SK-N-MC (cell line): Measurements from ENCODE around the gene CLASP1.

ENCODE experiments used
- EZH2 ChIP-seq: fragments of 200-600 bp; sonication (generic); IDR thresholded peaks from one replicate; pipeline ENCODE4 v1.6.1; 2017; ENCODE audit warnings: antibody characterized with exemption
- FOXP2 ChIP-seq: optimal IDR thresholded peaks from 2 replicates; pipeline ENCODE3; 2011; ENCODE audit warnings: mild to moderate bottlenecking, moderate library complexity; ENCODE audit not compliant: insufficient read depth; ENCODE audit errors: extremely low read length, control extremely low read depth
- POLR2AphosphoS5 ChIP-seq: IDR thresholded peaks from 2 replicates; pipeline ENCODE4 v1.6.1; 2012; ENCODE audit warnings: mild to moderate bottlenecking, low read depth, low read length, borderline replicate concordance

- TF ChIP-seq EZH2 = no peak
- TF ChIP-seq POLR2AphosphoS5 = no peak
- TF ChIP-seq FOXP2 = no peak
Measured at GRCh38 chr2:121294881-121295840, 354.1 kb downstream of the CLASP1 start.
